ENCODE data around the gene INIP.
"Not testable (repeated sequence)": the region's sequence is repeated elsewhere in the genome, so short reads cannot be mapped to it uniquely, and the experiment has no call there.

Gene INIP

GRCh38 chr9:112734892-112735291 lies 17.0 kb upstream of the INIP start:
- DNase-seq: no peak

DNA sequence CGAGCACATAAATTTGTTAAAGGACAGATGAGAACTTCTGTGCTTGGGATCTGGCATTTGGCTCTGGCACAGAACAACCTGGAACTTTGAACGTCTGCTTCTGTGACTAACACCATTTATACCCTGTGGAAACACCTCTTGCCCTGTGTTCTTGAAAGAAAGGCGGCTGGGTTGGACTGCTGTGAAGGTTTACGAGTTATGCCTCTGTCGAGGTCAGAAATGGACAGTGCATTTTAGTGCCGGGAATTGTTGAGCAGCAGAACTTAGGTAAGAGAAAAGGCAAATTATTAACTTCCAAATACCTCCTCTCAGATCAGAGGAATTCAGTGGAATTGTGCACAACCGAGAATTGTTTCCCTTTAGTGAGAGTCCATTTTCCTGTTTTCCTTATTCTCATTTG lies 14.1 kb upstream of the INIP start:
- DNase-seq: no peak

GRCh38 chr9:112728401-112728800 lies 10.5 kb upstream of the INIP start:
- DNase-seq: no peak

- DNase-seq: no peak
These were observed 8.5 kb upstream of the INIP start for GRCh38 chr9:112726428-112726827.

DNA sequence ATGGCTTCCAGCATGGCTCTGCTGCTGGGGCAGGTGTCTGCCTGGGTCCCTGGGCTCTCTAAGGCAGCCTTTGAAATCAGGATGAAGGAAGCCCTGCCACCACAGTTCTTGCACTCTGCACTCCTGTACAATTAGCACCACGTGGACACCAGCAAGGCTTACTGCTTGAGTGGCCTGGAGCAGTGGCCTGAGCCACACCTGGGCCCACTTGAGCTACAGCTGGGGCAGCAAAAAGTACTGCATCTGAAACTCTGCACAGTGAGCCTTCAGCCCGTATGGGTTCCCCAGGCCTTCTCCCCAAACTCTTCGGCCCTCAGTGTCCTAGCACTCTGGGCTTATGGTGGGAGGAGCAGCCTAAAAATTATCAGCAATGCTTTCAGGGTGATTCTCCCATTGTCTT lies 8.0 kb upstream of the INIP start:
- no peak for DNase-seq

GRCh38 chr9:112722749-112723148 lies 4.8 kb upstream of the INIP start:
- not testable (repeated sequence) for DNase-seq

GRCh38 chr9:112720113-112720780 lies 2.3 kb upstream of the INIP start:
- DNase-seq: no peak

GRCh38 chr9:112719696-112720095 lies 1.8 kb upstream of the INIP start:
- no peak for DNase-seq

- no peak for DNase-seq
These were observed 1.3 kb upstream of the INIP start for GRCh38 chr9:112719241-112719691.

DNA sequence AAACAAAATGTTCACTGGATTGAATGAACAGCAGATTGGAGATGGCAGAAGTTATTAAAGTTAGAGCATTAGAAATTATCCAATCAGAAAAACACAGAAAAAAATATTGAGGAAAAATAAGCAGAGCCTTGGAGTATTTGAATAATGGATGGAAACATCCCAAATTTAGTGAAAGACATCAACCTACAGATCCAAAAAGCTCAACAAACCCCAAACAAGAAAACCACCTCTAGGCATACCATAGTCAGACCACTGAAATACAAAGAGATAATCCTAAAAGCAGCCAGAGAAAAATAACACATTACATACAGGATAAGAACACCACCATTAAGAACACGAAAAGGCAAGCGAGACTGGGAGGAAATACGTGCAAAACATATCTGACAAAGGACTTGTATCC lies 5.2 kb downstream of the INIP start:
- no peak for DNase-seq

DNA sequence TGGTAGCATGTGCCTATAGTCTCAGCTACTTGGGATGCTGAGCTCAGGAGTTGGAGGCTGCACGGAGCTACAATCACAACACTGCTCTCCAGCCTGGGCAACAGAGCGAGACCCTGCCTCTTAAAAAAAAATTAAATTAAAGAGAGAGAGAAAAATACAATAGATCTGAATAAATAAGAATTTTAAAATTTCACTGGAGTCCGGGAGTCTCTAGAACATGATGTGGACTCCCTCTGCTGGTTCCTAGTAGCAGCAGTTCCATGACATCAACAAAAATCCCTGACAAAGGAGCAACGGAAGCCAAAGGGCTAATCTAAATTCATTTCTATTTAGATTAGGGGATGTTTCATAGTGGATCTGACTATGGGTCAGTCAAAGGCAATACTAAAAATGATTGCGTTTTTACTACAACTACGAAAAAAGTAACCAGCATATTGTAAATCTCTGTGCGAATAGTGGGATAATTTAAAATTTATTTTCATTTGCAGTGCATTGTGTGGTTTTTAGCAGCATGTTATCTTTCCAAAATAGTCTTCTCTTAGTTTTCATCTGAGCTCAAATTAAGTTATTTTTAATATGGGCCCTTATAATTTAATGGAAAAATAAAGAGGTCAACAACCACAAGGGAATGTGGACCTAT lies 6.7 kb downstream of the INIP start:
- no peak for DNase-seq

DNA sequence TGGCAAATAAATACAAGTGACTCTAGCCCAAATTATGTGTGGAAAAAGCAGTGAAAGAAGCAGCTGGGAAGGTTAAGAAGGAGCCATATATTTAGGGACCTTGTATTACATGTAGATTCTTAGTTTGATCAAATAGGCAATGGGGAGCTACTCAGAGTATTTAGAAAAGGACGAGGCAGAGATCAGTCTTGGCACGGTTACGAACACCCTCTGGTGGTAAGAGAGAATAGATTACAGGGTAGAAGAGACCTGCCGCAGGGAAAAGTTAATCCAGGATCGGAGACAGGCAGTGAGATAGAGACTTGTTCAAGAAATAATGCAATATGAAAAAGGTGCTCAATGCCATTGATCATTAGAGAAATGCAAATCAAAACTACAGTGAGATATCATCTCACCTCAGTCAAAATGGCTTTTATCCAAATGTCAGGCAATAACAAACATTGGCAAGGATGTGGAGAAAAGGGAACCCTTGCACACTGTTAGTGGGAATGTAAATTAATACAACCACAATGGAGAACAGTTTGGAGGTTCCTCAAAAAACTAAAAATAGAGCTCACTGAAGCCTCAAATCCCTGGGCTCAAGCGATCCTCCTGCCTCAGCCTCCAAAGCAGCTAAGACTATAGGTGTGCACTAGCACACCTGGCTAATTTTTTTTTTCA lies 12.0 kb downstream of the INIP start:
- DNase-seq: peak; percentile 60

- DNase-seq: no peak
These were observed 14.6 kb downstream of the INIP start for GRCh38 chr9:112703304-112703703.

- no peak for DNase-seq
These were observed 17.8 kb downstream of the INIP start for GRCh38 chr9:112700085-112700484.

- DNase-seq: no peak
These were observed 18.7 kb downstream of the INIP start for GRCh38 chr9:112699230-112699629.

GRCh38 chr9:112696461-112696860 lies 21.5 kb downstream of the INIP start:
- DNase-seq: no peak

- DNase-seq: no peak
These were observed 23.0 kb downstream of the INIP start for GRCh38 chr9:112694706-112695555.

DNA sequence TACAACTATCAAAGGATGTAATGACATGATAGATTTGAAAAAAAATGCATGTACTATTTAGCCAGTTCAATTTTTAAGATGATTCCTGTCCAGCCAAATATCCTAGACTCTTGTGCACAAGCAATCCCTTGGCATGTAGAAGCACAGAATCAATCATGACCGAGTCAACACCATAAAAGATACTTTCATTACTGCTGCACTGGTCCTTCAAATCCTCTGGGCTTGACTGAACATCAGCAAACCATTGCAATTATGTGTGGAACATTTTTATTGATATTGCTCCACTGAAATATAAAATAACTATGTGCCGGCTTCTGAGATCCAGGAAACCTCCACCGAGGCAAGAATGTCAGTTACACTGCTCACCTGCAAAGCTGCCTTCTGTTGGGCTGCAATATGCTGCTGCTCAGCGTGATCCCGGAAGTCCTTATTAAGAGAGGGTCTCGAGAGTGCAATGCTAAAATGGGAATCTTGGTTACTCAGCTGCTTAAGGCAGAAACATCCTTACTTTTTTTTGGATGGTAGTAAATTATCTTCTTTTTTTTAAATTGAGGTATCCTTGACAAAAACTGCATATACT lies 28.7 kb downstream of the INIP start:
- no peak for DNase-seq

GRCh38 chr9:112680731-112681402 lies 37.0 kb downstream of the INIP start:
- DNase-seq: peak; percentile 59

DNA sequence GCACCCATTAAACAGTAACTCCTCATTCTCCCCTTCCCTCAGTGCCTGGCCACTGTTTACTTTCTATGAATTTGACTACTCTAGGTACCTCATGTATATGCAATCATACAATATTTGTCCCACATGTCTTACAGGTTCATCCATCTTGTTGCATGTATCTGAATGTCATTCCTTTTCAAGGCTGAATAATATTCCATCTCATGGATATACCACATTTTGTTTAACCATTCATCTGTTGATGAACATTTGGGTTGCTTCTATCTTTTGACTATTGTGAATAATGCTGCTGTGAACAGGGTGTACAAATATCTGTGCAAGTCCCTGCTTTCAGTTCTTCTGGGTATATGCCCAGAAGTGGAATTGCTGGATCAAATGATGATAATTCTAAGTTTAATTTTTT lies 40.9 kb downstream of the INIP start:
- DNase-seq: no peak

GRCh38 chr9:112673221-112673620 lies 44.7 kb downstream of the INIP start:
- DNase-seq: not testable (repeated sequence)

DNA sequence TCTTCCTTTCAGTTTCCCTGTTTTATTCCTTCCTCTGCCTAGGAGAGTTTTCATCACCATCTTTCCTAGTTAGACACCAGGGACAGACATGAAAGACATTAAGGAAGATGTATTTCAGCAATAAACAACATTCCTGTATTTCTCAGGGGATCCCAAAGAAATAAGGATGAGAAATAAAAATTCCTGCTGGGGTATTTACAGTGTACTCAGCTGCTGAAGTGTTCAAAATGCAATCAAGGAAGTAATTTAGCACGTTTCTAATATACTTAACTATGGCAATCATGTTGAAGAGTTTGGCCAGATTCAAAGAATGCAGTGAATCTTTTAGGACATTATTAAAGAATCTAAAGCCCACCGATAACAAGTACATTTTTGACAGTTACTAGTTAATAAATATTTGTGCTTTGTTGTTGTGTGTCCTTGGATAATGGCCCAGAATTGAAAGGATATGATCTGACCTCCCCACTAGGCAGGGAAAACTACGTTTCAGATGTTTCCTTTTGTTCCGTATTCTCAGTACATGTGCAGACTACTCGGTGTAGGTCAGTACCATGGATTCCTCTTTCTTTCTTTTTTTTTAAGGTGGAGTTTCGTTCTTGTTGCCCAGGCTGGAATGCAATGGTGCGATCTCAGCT lies 46.8 kb downstream of the INIP start:
- DNase-seq: no peak

All from islet precursor cell (in vitro differentiated cells).